Mesenchymal stem cell (in vitro differentiated cells and primary cell): ENCODE data around the gene NUPR1.
"Not testable (repeated sequence)": the region's sequence is repeated elsewhere in the genome, so short reads cannot be mapped to it uniquely, and the experiment has no call there.

Experiments used
- DNase-seq: peaks from one replicate; pipeline ENCODE4 v3.0.0-alpha.2; 2013
- H2AFZ ChIP-seq: one replicate; pipeline ENCODE4 v1.6.1; 2013; ENCODE audit warnings: low read depth, mild to moderate bottlenecking, control low read depth, inconsistent platforms, low read length, moderate library complexity
- H2AK5ac ChIP-seq: 2 replicates; pipeline ENCODE4 v1.6.1; 2013; ENCODE audit warnings: low read length, moderate library complexity, mild to moderate bottlenecking, inconsistent platforms; ENCODE audit not compliant: severe bottlenecking
- H2BK120ac ChIP-seq: one replicate; pipeline ENCODE4 v1.6.1; 2013; ENCODE audit warnings: low read depth, mild to moderate bottlenecking, inconsistent platforms, low read length, moderate library complexity
- H2BK12ac ChIP-seq, 2 experiments: one replicate each; pipeline ENCODE4 v1.6.1; 2013; ENCODE audit warnings: inconsistent platforms in 2 of 2, low read length in 2 of 2, mild to moderate bottlenecking in 2 of 2, moderate library complexity in 2 of 2, control low read depth in 1 of 2
- H2BK15ac ChIP-seq: one replicate; pipeline ENCODE4 v1.6.1; 2013; ENCODE audit warnings: mild to moderate bottlenecking, low read depth, inconsistent platforms; ENCODE audit not compliant: poor library complexity, severe bottlenecking
- H2BK5ac ChIP-seq: 2 replicates; pipeline ENCODE4 v1.6.1; 2013; ENCODE audit warnings: low read depth, mild to moderate bottlenecking, low read length, control low read depth, inconsistent platforms; ENCODE audit not compliant: poor library complexity, severe bottlenecking
- H3K14ac ChIP-seq, 2 experiments: one replicate each; pipeline ENCODE4 v1.6.1; 2013; ENCODE audit warnings: inconsistent platforms in 2 of 2, low read length in 2 of 2, control low read depth in 1 of 2, mild to moderate bottlenecking in 1 of 2, moderate library complexity in 1 of 2
- H3K18ac ChIP-seq, 2 experiments: one replicate each; pipeline ENCODE4 v1.6.1; 2013; ENCODE audit warnings: inconsistent platforms in 2 of 2, low read length in 2 of 2, control low read depth in 1 of 2, low read depth in 1 of 2, mild to moderate bottlenecking in 1 of 2
- H3K23ac ChIP-seq, 2 experiments: one replicate each; pipeline ENCODE4 v1.6.1; 2013; ENCODE audit warnings: inconsistent platforms in 2 of 2, low read length in 2 of 2, mild to moderate bottlenecking in 2 of 2, moderate library complexity in 2 of 2, control low read depth in 1 of 2
- H3K27ac ChIP-seq: 2 replicates; pipeline ENCODE4 v1.5.1; 2013; ENCODE audit warnings: mild to moderate bottlenecking, moderate library complexity, low read length, control low read depth, inconsistent platforms; ENCODE audit not compliant: poor library complexity, severe bottlenecking
- H3K27me3 ChIP-seq, 2 experiments: 2 replicates each; pipeline versions ENCODE4 v1.6.1 to v1.7.0; 2013; ENCODE audit warnings: low read length in 2 of 2, mild to moderate bottlenecking in 2 of 2, moderate library complexity in 2 of 2, control low read depth in 1 of 2, inconsistent platforms in 1 of 2; ENCODE audit not compliant: control insufficient read depth in 1 of 2, insufficient read depth in 1 of 2
- H3K36me3 ChIP-seq, 2 experiments: 2 replicates each; pipeline versions ENCODE4 v1.6.1 to v1.7.0; 2013; ENCODE audit warnings: low read length in 2 of 2, control low read depth in 1 of 2, inconsistent platforms in 1 of 2, low read depth in 1 of 2, mild to moderate bottlenecking in 1 of 2; ENCODE audit not compliant: insufficient read depth in 2 of 2, control insufficient read depth in 1 of 2
- H3K4ac ChIP-seq, 2 experiments: one replicate each; pipeline ENCODE4 v1.6.1; 2013; ENCODE audit warnings: inconsistent platforms in 2 of 2, low read length in 2 of 2, mild to moderate bottlenecking in 2 of 2, moderate library complexity in 2 of 2, control low read depth in 1 of 2, low read depth in 1 of 2
- H3K4me1 ChIP-seq: 2 replicates; pipeline ENCODE4 v1.6.1; 2013; ENCODE audit warnings: low read depth, low read length, control low read depth; ENCODE audit not compliant: control insufficient read depth, insufficient read depth
- H3K4me2 ChIP-seq: 2 replicates; pipeline ENCODE4 v1.6.1; 2013; ENCODE audit warnings: low read length, mild to moderate bottlenecking, inconsistent platforms; ENCODE audit not compliant: poor library complexity, severe bottlenecking
- H3K4me3 ChIP-seq, 2 experiments: 2 replicates each; pipeline versions ENCODE4 v1.5.1 to v1.7.0; 2013; ENCODE audit warnings: low read length in 2 of 2, mild to moderate bottlenecking in 2 of 2, control low read depth in 1 of 2, low read depth in 1 of 2; ENCODE audit not compliant: insufficient read depth in 1 of 2
- H3K79me1 ChIP-seq: replicated peaks from 2 replicates; pipeline ENCODE4 v1.6.1; 2013; ENCODE audit warnings: mild to moderate bottlenecking, control low read depth, low read length, inconsistent platforms; ENCODE audit not compliant: poor library complexity, severe bottlenecking
- H3K9ac ChIP-seq: 2 replicates; pipeline ENCODE4 v1.7.0; 2013; ENCODE audit warnings: mild to moderate bottlenecking, low read length, moderate library complexity
- H3K9me3 ChIP-seq: 2 replicates; pipeline ENCODE4 v1.7.0; 2013; ENCODE audit warnings: mild to moderate bottlenecking, low read length; ENCODE audit not compliant: control insufficient read depth
- H4K8ac ChIP-seq: one replicate; pipeline ENCODE4 v1.6.1; 2013; ENCODE audit warnings: inconsistent platforms, mild to moderate bottlenecking, low read length, moderate library complexity
- H4K91ac ChIP-seq: one replicate; pipeline ENCODE4 v1.6.1; 2013; ENCODE audit warnings: mild to moderate bottlenecking, low read length, inconsistent platforms
- WGBS: methylation state at CpG from one replicate; pipeline ENCODE4 v1.1.7; 2013; ENCODE audit warnings: mixed read lengths; 5-methylcytosine and 5-hydroxymethylcytosine counted together

NUPR1 gene

GRCh38 chr16:28501258-28502232 is 37.2 kb downstream of the NUPR1 start:
- Histone ChIP-seq H2BK15ac (no peak overlapping the region), H3K79me1 (no peaks in the 10 kb centered on the region), H3K23ac (no peak overlapping the region), H3K27ac (no peak overlapping the region), H3K36me3 (no peaks in the 10 kb centered on the region), H2BK120ac (no peak overlapping the region), H3K14ac (no peak overlapping the region), H2BK5ac (no peak overlapping the region), H3K4me1 (peaks cover 9% of the 10 kb centered on the region), H3K4me2 (no peak overlapping the region), H3K9me3 (no peaks in the 10 kb centered on the region), H3K18ac (no peak overlapping the region), H4K91ac (no peak overlapping the region), H2AFZ (no peak overlapping the region), H3K4ac (no peak overlapping the region), H2AK5ac (no peak overlapping the region), H3K4me3 (no peak overlapping the region), H3K27me3 (peaks cover 32 to 64% of the 10 kb centered on the region in 2 experiments), H4K8ac (no peak overlapping the region), H2BK12ac (no peak overlapping the region), H3K9ac (no peak overlapping the region)
- 80% methylated on average over 18 of the region's 19 CpGs for WGBS
- no peak for DNase-seq

- H3K4me3 ChIP-seq, H3K18ac ChIP-seq, H2BK12ac ChIP-seq, H3K14ac ChIP-seq, H4K91ac ChIP-seq, H2BK5ac ChIP-seq, H2BK15ac ChIP-seq, H4K8ac ChIP-seq, H3K27ac ChIP-seq, H3K9me3 ChIP-seq, H2AK5ac ChIP-seq, H3K9ac ChIP-seq, H3K4me1 ChIP-seq, DNase-seq, H3K4me2 ChIP-seq, H2BK120ac ChIP-seq, H2AFZ ChIP-seq, H3K23ac ChIP-seq, H3K36me3 ChIP-seq, H3K79me1 ChIP-seq, H3K4ac ChIP-seq: not testable (repeated sequence)
- 86% methylated on average over 13 of the region's 18 CpGs for WGBS
- peaks cover 23 to 55% of the 10 kb centered on the region in 2 experiments for H3K27me3 ChIP-seq
These were observed 38.1 kb downstream of the NUPR1 start for GRCh38 chr16:28500476-28501180.

GRCh38 chr16:28499854-28500253 is 38.9 kb downstream of the NUPR1 start:
- Histone ChIP-seq H3K79me1 (no peaks in the 10 kb centered on the region), H3K4ac (no peak overlapping the region), H3K14ac (no peak overlapping the region), H2AFZ (no peak overlapping the region), H2BK15ac (no peak overlapping the region), H3K9me3 (no peaks in the 10 kb centered on the region), H3K27me3 (peaks cover 16 to 49% of the 10 kb centered on the region in 2 experiments), H3K27ac (no peak overlapping the region), H3K36me3 (no peaks in the 10 kb centered on the region), H2BK12ac (no peak overlapping the region), H4K8ac (no peak overlapping the region), H2BK120ac (no peak overlapping the region), H3K23ac (no peak overlapping the region), H3K4me1 (peaks cover 9% of the 10 kb centered on the region), H2BK5ac (no peak overlapping the region), H4K91ac (no peak overlapping the region), H3K4me2 (no peak overlapping the region), H3K9ac (no peak overlapping the region), H3K4me3 (no peak overlapping the region), H3K18ac (no peak overlapping the region), H2AK5ac (no peak overlapping the region)
- WGBS = 84% methylated on average over 10 of the region's 10 CpGs
- DNase-seq = no peak
